K562 (cell line): ENCODE results near the gene HSPA1L. TPM values are rescaled to one million over a fixed set of nuclear protein-coding genes. Genes with fewer than 3 reads are reported as not detected.
A peak's percentile ranks its signal among the peaks of the same experiment; 100 is the strongest.

Source experiments
- BRCA1 ChIP-seq, 2 experiments: fragments of 450-650 bp in 1 of 2; sonication (generic) in 1 of 2; formaldehyde crosslinking in 1 of 2; IDR thresholded peaks; 2 replicates each; pipeline versions ENCODE4 v1.5.0 to v1.6.1; 2017 to 2020; ENCODE audit warnings: mild to moderate bottlenecking in 1 of 2, missing genetic modification reagents in 1 of 2
- OTX1 ChIP-seq: fragments of 450-650 bp; formaldehyde crosslinking; IDR thresholded peaks from 2 replicates; pipeline ENCODE4 v1.4.0; 2022; ENCODE audit warnings: mild to moderate bottlenecking
- POLR2AphosphoS5 ChIP-seq: IDR thresholded peaks from 2 replicates; pipeline ENCODE4 v1.6.1; 2011; ENCODE audit warnings: mild to moderate bottlenecking, low read depth, low read length, moderate library complexity; ENCODE audit not compliant: control insufficient read depth, insufficient read depth
- POLR2G ChIP-seq: fragments of 200-400 bp; formaldehyde crosslinking; IDR thresholded peaks from 2 replicates; pipeline ENCODE4 v1.6.1; 2017; ENCODE audit warnings: low read depth, mild to moderate bottlenecking, antibody characterized with exemption, low read length, moderate library complexity
- RBFOX2 ChIP-seq: fragments of 200-400 bp; formaldehyde crosslinking; IDR thresholded peaks from 2 replicates; pipeline ENCODE4 v1.6.1; 2017; ENCODE audit warnings: low read depth, mild to moderate bottlenecking, low read length, moderate library complexity
- SMAD1 ChIP-seq: fragments of 150-350 bp; IDR thresholded peaks from 2 replicates; pipeline ENCODE4 v1.6.1; 2014; ENCODE audit warnings: low read length, low read depth; ENCODE audit not compliant: partially characterized antibody
- polyA plus RNA-seq, 8 experiments: library from polyadenylated mRNA; depleted of rRNA in 4 of 8; stranded (reverse) in 5 of 8; unstranded in 3 of 8; fragments of >200 nt; fragmentation: Nextera tagmentation in 2 of 8; fragmentation: Illumina TruSeq in 1 of 8; extraction: Ambion mirVana in 2 of 8; extraction: Trizol in 1 of 8; gene quantifications; 2 replicates each; pipeline versions ENCODE4 v1.2.1 to v1.2.3, GENCODE V29; 2011 to 2014; ENCODE audit warnings: inconsistent platforms in 1 of 8, missing spikeins in 1 of 8
- total RNA-seq, 7 experiments: library from RNA; depleted of rRNA in 6 of 7; stranded (reverse); fragments of >200 nt in 6 of 7; fragmentation: Illumina TruSeq in 2 of 7; extraction: Trizol in 2 of 7; gene quantifications; 2 replicates each; pipeline versions ENCODE4 v1.2.1 to v1.2.3, GENCODE V29; 2011 to 2021; ENCODE audit warnings: low replicate concordance in 1 of 7
- TF ChIP-seq, protein P1 (sequence below): fragments of 200-800 bp; sonication (Bioruptor generic); IDR thresholded peaks from 2 replicates; pipeline ENCODE4 v1.6.1; 2016; ENCODE audit warnings: missing genetic modification characterization, missing compliant biosample characterization

Gene HSPA1L
- total and polyA plus RNA-seq, 9 of the 15 experiments (the other 6 are each of a cell fraction or from before 2014, with no cell fraction given): 0.14 to 2.1 (median 1.3) TPM

DNA sequence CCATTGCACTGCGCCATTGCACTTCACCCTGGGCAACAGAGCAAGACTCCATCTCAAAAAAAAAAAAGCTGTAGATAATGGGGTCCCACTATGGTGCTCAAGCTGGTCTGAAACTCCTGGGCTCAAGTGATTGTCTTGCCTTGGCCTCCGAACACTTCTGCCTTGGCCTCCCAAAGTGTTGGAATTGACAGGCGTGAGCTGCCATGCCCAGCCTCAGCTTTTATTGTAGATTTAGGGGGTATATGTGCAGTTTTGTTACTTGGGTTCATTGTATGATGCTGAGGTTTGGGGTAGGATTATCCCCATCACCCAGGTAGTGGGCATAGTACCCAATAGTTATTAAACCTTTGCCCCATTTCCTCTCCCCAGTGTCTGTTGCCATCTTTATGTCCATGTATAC is 23.9 kb upstream of the HSPA1L start (continued):
- no peak for TF ChIP-seq BRCA1 (IDR thresholded peaks at IDR 0.05)
- TF ChIP-seq BRCA1 (CRISPR knock-in tag; IDR thresholded peaks at IDR 0.05): no peak
- peak; percentile 14; the same call in 1 of the 2 replicates for TF ChIP-seq RBFOX2
- peak; percentile 26; the same call in 1 of the 2 replicates for TF ChIP-seq POLR2G
- TF ChIP-seq OTX1 (CRISPR knock-in tag): no peak
- TF ChIP-seq SMAD1: peak; percentile 23
- TF ChIP-seq, protein P1, sequence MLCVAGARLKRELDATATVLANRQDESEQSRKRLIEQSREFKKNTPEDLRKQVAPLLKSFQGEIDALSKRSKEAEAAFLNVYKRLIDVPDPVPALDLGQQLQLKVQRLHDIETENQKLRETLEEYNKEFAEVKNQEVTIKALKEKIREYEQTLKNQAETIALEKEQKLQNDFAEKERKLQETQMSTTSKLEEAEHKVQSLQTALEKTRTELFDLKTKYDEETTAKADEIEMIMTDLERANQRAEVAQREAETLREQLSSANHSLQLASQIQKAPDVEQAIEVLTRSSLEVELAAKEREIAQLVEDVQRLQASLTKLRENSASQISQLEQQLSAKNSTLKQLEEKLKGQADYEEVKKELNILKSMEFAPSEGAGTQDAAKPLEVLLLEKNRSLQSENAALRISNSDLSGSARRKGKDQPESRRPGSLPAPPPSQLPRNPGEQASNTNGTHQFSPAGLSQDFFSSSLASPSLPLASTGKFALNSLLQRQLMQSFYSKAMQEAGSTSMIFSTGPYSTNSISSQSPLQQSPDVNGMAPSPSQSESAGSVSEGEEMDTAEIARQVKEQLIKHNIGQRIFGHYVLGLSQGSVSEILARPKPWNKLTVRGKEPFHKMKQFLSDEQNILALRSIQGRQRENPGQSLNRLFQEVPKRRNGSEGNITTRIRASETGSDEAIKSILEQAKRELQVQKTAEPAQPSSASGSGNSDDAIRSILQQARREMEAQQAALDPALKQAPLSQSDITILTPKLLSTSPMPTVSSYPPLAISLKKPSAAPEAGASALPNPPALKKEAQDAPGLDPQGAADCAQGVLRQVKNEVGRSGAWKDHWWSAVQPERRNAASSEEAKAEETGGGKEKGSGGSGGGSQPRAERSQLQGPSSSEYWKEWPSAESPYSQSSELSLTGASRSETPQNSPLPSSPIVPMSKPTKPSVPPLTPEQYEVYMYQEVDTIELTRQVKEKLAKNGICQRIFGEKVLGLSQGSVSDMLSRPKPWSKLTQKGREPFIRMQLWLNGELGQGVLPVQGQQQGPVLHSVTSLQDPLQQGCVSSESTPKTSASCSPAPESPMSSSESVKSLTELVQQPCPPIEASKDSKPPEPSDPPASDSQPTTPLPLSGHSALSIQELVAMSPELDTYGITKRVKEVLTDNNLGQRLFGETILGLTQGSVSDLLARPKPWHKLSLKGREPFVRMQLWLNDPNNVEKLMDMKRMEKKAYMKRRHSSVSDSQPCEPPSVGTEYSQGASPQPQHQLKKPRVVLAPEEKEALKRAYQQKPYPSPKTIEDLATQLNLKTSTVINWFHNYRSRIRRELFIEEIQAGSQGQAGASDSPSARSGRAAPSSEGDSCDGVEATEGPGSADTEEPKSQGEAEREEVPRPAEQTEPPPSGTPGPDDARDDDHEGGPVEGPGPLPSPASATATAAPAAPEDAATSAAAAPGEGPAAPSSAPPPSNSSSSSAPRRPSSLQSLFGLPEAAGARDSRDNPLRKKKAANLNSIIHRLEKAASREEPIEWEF (CRISPR knock-in tag): no peak
- TF ChIP-seq POLR2AphosphoS5: peak; percentile 62; the same call in 1 of the 2 replicates
- TF ChIP-seq, all 486 proteins: peak for 7
